GM18526 (cell line): ENCODE data around the gene SPON2.

Experiments used
- POLR2A ChIP-seq: IDR thresholded peaks from 3 replicates; pipeline ENCODE4 v1.6.1; 2011; ENCODE audit not compliant: insufficient read length; ENCODE audit errors: extremely low read depth

Gene SPON2

GRCh38 chr4:1164040-1164439 lies 8.3 kb downstream of the SPON2 start:
- TF ChIP-seq POLR2A: no peak

GRCh38 chr4:1160351-1160750 lies 12.0 kb downstream of the SPON2 start:
- no peak for TF ChIP-seq POLR2A

- no peak for TF ChIP-seq POLR2A
Measured at GRCh38 chr4:1156069-1156468, 16.3 kb downstream of the SPON2 start.

GRCh38 chr4:1155314-1155713 lies 17.1 kb downstream of the SPON2 start:
- TF ChIP-seq POLR2A: no peak

GRCh38 chr4:1154523-1155182 lies 17.7 kb downstream of the SPON2 start:
- no peak for TF ChIP-seq POLR2A

- TF ChIP-seq POLR2A: no peak
Measured at GRCh38 chr4:1154126-1154522, 18.3 kb downstream of the SPON2 start.

GRCh38 chr4:1153567-1154090 lies 18.8 kb downstream of the SPON2 start:
- TF ChIP-seq POLR2A: no peak

GRCh38 chr4:1152290-1152689 lies 20.1 kb downstream of the SPON2 start:
- TF ChIP-seq POLR2A: no peak

- no peak for TF ChIP-seq POLR2A
Measured at GRCh38 chr4:1151541-1151940, 20.8 kb downstream of the SPON2 start.

- no peak for TF ChIP-seq POLR2A
Measured at GRCh38 chr4:1150875-1151274, 21.5 kb downstream of the SPON2 start.

GRCh38 chr4:1139860-1140259 lies 32.5 kb downstream of the SPON2 start:
- no peak for TF ChIP-seq POLR2A

GRCh38 chr4:1137850-1138249 lies 34.5 kb downstream of the SPON2 start:
- no peak for TF ChIP-seq POLR2A

- no peak for TF ChIP-seq POLR2A
Measured at GRCh38 chr4:1137063-1137776, 35.2 kb downstream of the SPON2 start.

- no peak for TF ChIP-seq POLR2A
Measured at GRCh38 chr4:1136048-1136447, 36.3 kb downstream of the SPON2 start.

- TF ChIP-seq POLR2A: no peak
Measured at GRCh38 chr4:1133033-1133432, 39.4 kb downstream of the SPON2 start.

GRCh38 chr4:1130316-1131186 lies 41.8 kb downstream of the SPON2 start:
- TF ChIP-seq POLR2A: no peak

GRCh38 chr4:1126506-1126905 lies 45.9 kb downstream of the SPON2 start:
- TF ChIP-seq POLR2A: no peak
